GM12891 (cell line): ENCODE data around the gene FAM83D.

ENCODE experiments used
- PAX5 ChIP-seq: IDR thresholded peaks from 2 replicates; pipeline ENCODE4 v1.6.1; 2011; ENCODE audit warnings: low read length, moderate library complexity, mild to moderate bottlenecking; ENCODE audit not compliant: insufficient read depth, severe bottlenecking
- POLR2A ChIP-seq: IDR thresholded peaks from 2 replicates; pipeline ENCODE4 v1.6.1; 2011; ENCODE audit warnings: low read depth, low read length, control low read depth
- POLR2AphosphoS5 ChIP-seq: IDR thresholded peaks from 2 replicates; pipeline ENCODE4 v1.6.1; 2011; ENCODE audit warnings: low read depth, low read length, control low read depth
- SPI1 ChIP-seq: IDR thresholded peaks from 2 replicates; pipeline ENCODE4 v1.6.1; 2011; ENCODE audit warnings: low read depth, low read length, control low read depth
- TAF1 ChIP-seq: IDR thresholded peaks from 2 replicates; pipeline ENCODE4 v1.6.1; 2011; ENCODE audit warnings: low read depth, low read length, control low read depth

DNA sequence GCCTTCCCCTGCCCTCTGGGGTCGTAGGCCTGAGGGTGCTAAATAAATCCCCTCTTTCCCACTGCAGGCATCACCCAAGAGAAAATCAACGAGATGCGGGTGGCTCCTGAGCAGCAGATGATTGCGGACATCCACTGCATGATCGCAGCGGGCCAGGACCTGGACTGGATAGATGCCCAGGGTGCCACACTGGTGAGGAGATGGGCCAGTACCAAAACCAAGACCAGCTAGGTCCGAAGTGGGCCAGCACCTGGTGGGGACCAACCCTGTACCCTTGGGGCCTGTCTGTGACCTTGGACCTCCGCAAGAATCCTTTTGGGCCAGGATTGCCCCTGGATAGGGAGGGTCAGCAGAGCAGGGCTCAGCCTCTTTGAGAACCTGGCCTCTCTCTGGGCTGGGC lies 23.6 kb upstream of the FAM83D start:
- TF ChIP-seq TAF1 (no peak), POLR2A (no peak), POLR2AphosphoS5 (no peak), PAX5 (no peak), SPI1 (no peak)
